Neural progenitor cell (in vitro differentiated cells): Measurements from ENCODE around the gene MOB2. TPM values are rescaled to one million over a fixed set of nuclear protein-coding genes. Genes with fewer than 3 reads are reported as not detected.

Experiments
- DNase-seq: peaks from one replicate; pipeline ENCODE4 v3.0.0-alpha.2; 2016; ENCODE audit warnings: low spot score
- H2AFZ ChIP-seq: fragments of 200-600 bp; sonication (generic); replicated peaks from 2 replicates; pipeline ENCODE4 v1.6.1; 2016; ENCODE audit warnings: antibody characterized with exemption
- H3F3A ChIP-seq: fragments of 200-600 bp; sonication (generic); 2 replicates; pipeline ENCODE4 v1.6.1; 2016; ENCODE audit warnings: antibody characterized with exemption, low read depth
- H3K27ac ChIP-seq: fragments of 200-600 bp; sonication (generic); 2 replicates; pipeline ENCODE4 v1.5.1; 2016; ENCODE audit warnings: mild to moderate bottlenecking
- H3K27me3 ChIP-seq: fragments of 200-600 bp; sonication (generic); 2 replicates; pipeline ENCODE4 v1.6.1; 2016; ENCODE audit warnings: mild to moderate bottlenecking, moderate library complexity
- H3K36me3 ChIP-seq: fragments of 200-600 bp; sonication (generic); 2 replicates; pipeline ENCODE4 v1.5.1; 2016
- H3K4me1 ChIP-seq: fragments of 200-600 bp; sonication (generic); 2 replicates; pipeline ENCODE4 v1.6.1; 2016; ENCODE audit warnings: mixed run types
- H3K4me2 ChIP-seq: fragments of 200-600 bp; sonication (generic); 2 replicates; pipeline ENCODE4 v1.6.1; 2016
- H3K4me3 ChIP-seq: fragments of 200-600 bp; sonication (generic); 2 replicates; pipeline ENCODE4 v1.5.1; 2016
- H3K79me2 ChIP-seq: fragments of 200-600 bp; sonication (generic); 2 replicates; pipeline ENCODE4 v1.6.1; 2016; ENCODE audit warnings: low read depth
- H3K9ac ChIP-seq: fragments of 200-600 bp; sonication (generic); 2 replicates; pipeline ENCODE4 v1.6.1; 2016
- H3K9me3 ChIP-seq: fragments of 200-600 bp; sonication (generic); 2 replicates; pipeline ENCODE4 v1.5.1; 2016; ENCODE audit warnings: low read depth
- H4K20me1 ChIP-seq: fragments of 200-600 bp; sonication (generic); 2 replicates; pipeline ENCODE4 v1.6.1; 2016; ENCODE audit warnings: low read depth
- H3K27ac Mint-ChIP-seq: 3 replicates; pipeline ENCODE4 v1.8.0; 2021; ENCODE audit warnings: mixed read lengths
- H3K27me3 Mint-ChIP-seq: 2 replicates; pipeline ENCODE4 v1.8.0; 2022; ENCODE audit warnings: low read depth, mild to moderate bottlenecking, inconsistent platforms, moderate library complexity, mixed read lengths; ENCODE audit not compliant: insufficient read depth
- H3K36me3 Mint-ChIP-seq: 3 replicates; pipeline ENCODE4 v1.8.0; 2021; ENCODE audit warnings: mixed read lengths
- H3K4me1 Mint-ChIP-seq: 3 replicates; pipeline ENCODE4 v1.8.0; 2021; ENCODE audit warnings: mixed read lengths
- H3K4me3 Mint-ChIP-seq: 3 replicates; pipeline ENCODE4 v1.8.0; 2021; ENCODE audit warnings: mild to moderate bottlenecking, moderate library complexity, mixed read lengths
- H3K9me3 Mint-ChIP-seq: 3 replicates; pipeline ENCODE4 v1.8.0; 2020; ENCODE audit warnings: mixed read lengths
- EZH2 ChIP-seq: fragments of 200-600 bp; sonication (generic); IDR thresholded peaks from 2 replicates; pipeline ENCODE4 v1.6.1; 2017; ENCODE audit warnings: antibody characterized with exemption, mild to moderate bottlenecking, moderate library complexity
- EZH2phosphoT487 ChIP-seq: fragments of 200-600 bp; sonication (generic); IDR thresholded peaks from 2 replicates; pipeline ENCODE4 v1.6.1; 2017; ENCODE audit warnings: antibody characterized with exemption
- total RNA-seq: library from RNA; depleted of rRNA; stranded (reverse); fragments of >200 nt; gene quantifications from 2 replicates; pipeline ENCODE4 v1.2.3, GENCODE V29; 2015; ENCODE audit warnings: low replicate concordance
- TF ChIP-seq, protein P1 (sequence below): fragments of 200-600 bp; sonication (generic); IDR thresholded peaks from 2 replicates; pipeline ENCODE4 v1.5.1; 2017; ENCODE audit warnings: antibody characterized with exemption, mild to moderate bottlenecking

Gene MOB2
- total RNA-seq, 1 donor from 2014 or later: 8.0 TPM

DNA sequence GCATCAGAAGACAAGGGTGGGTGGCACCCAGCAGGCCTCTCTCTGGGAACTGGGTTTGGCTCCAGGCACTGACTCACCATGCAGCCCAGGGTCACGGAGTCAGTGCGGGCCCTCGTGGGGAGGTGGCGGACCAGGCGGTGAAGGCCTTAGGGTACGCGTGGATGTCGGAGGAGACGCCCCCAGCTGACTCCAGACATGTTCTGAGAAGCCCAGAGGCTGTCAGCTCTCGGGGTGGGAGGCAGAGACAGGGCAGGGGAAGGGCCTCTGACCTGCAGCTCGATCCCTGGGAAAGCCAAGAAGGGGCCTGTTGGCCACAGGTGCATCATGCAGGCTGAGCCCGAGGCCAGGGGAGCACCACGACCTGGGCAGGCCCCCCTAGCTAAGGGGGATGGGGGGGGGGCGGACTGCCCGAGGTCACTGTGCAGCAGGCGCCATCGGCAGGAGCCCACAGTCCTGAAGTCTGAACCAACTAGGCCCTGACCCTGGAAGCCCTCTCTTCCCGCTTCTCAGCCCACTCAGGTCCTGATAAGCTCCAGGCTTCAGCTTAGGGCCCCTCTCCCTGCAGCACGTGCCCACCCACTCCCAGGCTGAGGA lies 18.0 kb downstream of the MOB2 start:
- Histone ChIP-seq H3K4me1 (no peaks in the 10 kb centered on the region), H3K9ac (no peak overlapping the region), H3K27me3 (no peaks in the 10 kb centered on the region), H2AFZ (no peak overlapping the region), H3K9me3 (no peaks in the 10 kb centered on the region), H3K4me3 (no peak overlapping the region), H3F3A (no peaks in the 10 kb centered on the region), H3K27ac (no peak overlapping the region), H3K79me2 (no peaks in the 10 kb centered on the region), H3K4me2 (no peak overlapping the region), H4K20me1 (peaks cover 9% of the 10 kb centered on the region), H3K36me3 (no peaks in the 10 kb centered on the region)
- peaks cover 12% of the 10 kb centered on the region for H3K27me3 Mint-ChIP-seq
- no peaks in the 10 kb centered on the region for H3K36me3 Mint-ChIP-seq
- H3K4me1 Mint-ChIP-seq: peaks cover 7% of the 10 kb centered on the region
- TF ChIP-seq EZH2phosphoT487 (no peak), EZH2 (no peak)
- TF ChIP-seq, protein P1, sequence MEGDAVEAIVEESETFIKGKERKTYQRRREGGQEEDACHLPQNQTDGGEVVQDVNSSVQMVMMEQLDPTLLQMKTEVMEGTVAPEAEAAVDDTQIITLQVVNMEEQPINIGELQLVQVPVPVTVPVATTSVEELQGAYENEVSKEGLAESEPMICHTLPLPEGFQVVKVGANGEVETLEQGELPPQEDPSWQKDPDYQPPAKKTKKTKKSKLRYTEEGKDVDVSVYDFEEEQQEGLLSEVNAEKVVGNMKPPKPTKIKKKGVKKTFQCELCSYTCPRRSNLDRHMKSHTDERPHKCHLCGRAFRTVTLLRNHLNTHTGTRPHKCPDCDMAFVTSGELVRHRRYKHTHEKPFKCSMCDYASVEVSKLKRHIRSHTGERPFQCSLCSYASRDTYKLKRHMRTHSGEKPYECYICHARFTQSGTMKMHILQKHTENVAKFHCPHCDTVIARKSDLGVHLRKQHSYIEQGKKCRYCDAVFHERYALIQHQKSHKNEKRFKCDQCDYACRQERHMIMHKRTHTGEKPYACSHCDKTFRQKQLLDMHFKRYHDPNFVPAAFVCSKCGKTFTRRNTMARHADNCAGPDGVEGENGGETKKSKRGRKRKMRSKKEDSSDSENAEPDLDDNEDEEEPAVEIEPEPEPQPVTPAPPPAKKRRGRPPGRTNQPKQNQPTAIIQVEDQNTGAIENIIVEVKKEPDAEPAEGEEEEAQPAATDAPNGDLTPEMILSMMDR: no peak
- no peaks in the 10 kb centered on the region for H3K9me3 Mint-ChIP-seq
- H3K27ac Mint-ChIP-seq: no peak overlapping the region
- H3K4me3 Mint-ChIP-seq: no peak overlapping the region
- DNase-seq: no peak

DNA sequence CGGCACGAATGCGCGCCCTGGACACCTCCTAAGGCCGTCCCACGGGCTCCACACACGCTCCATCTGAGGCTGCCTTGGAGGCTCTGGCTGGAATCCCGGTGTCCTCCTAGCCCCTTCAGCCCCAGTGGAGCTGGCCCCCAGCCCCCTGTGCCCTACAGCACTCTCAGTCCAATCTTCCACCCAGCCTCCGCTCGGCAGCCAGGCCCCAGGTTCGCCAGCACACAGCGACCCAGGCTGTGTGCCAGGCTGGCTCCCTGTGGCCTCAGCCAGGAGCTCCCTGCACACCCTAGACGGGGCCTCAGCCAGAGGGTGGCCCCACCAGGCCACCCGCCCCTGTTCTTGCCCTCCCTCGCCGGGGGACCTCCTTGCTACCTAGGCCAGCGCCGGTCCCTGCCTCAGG lies 18.6 kb downstream of the MOB2 start:
- Mint-ChIP-seq H3K4me3 (no peak overlapping the region), H3K9me3 (no peaks in the 10 kb centered on the region), H3K36me3 (no peaks in the 10 kb centered on the region), H3K27ac (no peak overlapping the region), H3K4me1 (peaks cover 7% of the 10 kb centered on the region), H3K27me3 (peaks cover 12% of the 10 kb centered on the region)
- Histone ChIP-seq H3K79me2 (no peaks in the 10 kb centered on the region), H3K4me1 (no peaks in the 10 kb centered on the region), H3K4me2 (no peak overlapping the region), H3K4me3 (no peak overlapping the region), H2AFZ (no peak overlapping the region), H3K36me3 (no peaks in the 10 kb centered on the region), H3F3A (no peaks in the 10 kb centered on the region), H3K27me3 (no peaks in the 10 kb centered on the region), H3K9ac (no peak overlapping the region), H3K27ac (no peak overlapping the region), H4K20me1 (peaks cover 9% of the 10 kb centered on the region), H3K9me3 (no peaks in the 10 kb centered on the region)
- no peak for DNase-seq
- TF ChIP-seq EZH2phosphoT487 (no peak), EZH2 (no peak)
- TF ChIP-seq, protein P1: no peak

DNA sequence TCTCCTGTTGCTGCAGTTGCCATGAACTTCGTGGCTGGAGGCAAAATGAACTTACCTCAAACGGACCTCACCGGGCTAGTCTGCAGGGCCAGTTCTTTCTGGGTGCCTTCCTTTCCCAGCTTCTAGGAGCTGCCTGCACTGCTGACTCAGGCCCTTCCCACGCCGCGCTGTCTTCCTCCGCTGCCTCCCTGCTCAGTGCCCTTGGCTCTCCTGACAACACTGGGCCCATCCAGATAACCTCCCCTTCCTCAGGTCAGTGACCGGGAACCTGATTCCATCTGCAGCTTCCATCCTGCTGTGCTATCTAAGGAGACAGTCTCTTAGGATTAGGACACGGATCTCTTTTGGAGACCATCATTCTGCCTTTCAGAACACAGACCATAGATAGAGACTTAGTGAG lies 19.3 kb downstream of the MOB2 start:
- Mint-ChIP-seq H3K4me1 (peaks cover 9% of the 10 kb centered on the region), H3K27ac (peak overlapping the region; percentile 83), H3K9me3 (no peaks in the 10 kb centered on the region), H3K36me3 (peaks cover 1% of the 10 kb centered on the region), H3K4me3 (peak overlapping the region; percentile 4), H3K27me3 (peaks cover 12% of the 10 kb centered on the region)
- no peak overlapping the region for H3K4me3 ChIP-seq
- TF ChIP-seq, protein P1: no peak
- TF ChIP-seq EZH2phosphoT487: no peak
- no peak for TF ChIP-seq EZH2
- H3K4me1 ChIP-seq: no peaks in the 10 kb centered on the region
- H3K4me2 ChIP-seq: no peak overlapping the region
- no peak overlapping the region for H3K9ac ChIP-seq
- DNase-seq: no peak
- no peaks in the 10 kb centered on the region for H3K79me2 ChIP-seq
- no peaks in the 10 kb centered on the region for H3K27me3 ChIP-seq
- no peak overlapping the region for H2AFZ ChIP-seq
- no peaks in the 10 kb centered on the region for H3K9me3 ChIP-seq
- no peaks in the 10 kb centered on the region for H3K36me3 ChIP-seq
- H3F3A ChIP-seq: no peaks in the 10 kb centered on the region
- peaks cover 9% of the 10 kb centered on the region for H4K20me1 ChIP-seq
- H3K27ac ChIP-seq: no peak overlapping the region
